Activated CD8-positive, alpha-beta T cell treated with anti-CD3 and anti-CD28 coated beads for 36 hours (primary cell): ENCODE results near the gene TNNT1. TPM values are rescaled to one million over a fixed set of nuclear protein-coding genes. Genes with fewer than 3 reads are reported as not detected.

Experiments
- ATAC-seq: fragments of 200-7000 bp; cut with Tn5 transposase; one replicate; pipeline ENCODE4 v1.10.0; 2021; ENCODE audit warnings: mild to moderate bottlenecking, moderate library complexity
- CTCF ChIA-PET: fragments of 350-600 bp; sonication (Branson Sonifier 250); formaldehyde crosslinking; loops from one replicate; lab custom pipeline; 2021; ENCODE audit warnings: antibody characterized with exemption; lab: Charles Lee
- POLR2A ChIA-PET: fragments of 350-600 bp; sonication (Branson Sonifier 250); formaldehyde crosslinking; loops from one replicate; lab custom pipeline; 2021; ENCODE audit warnings: antibody characterized with exemption; lab: Charles Lee
- DNase-seq: peaks from one replicate; pipeline ENCODE4 v3.0.0-alpha.2; 2020
- H3K27ac Mint-ChIP-seq: one replicate; pipeline ENCODE4 v1.8.0; 2021; ENCODE audit warnings: mild to moderate bottlenecking, mixed read lengths
- H3K27me3 Mint-ChIP-seq: one replicate; pipeline ENCODE4 v1.8.0; 2021; ENCODE audit warnings: mixed read lengths
- H3K36me3 Mint-ChIP-seq: one replicate; pipeline ENCODE4 v1.8.0; 2021; ENCODE audit warnings: low read depth, mixed read lengths
- H3K4me1 Mint-ChIP-seq: one replicate; pipeline ENCODE4 v1.8.0; 2021; ENCODE audit warnings: low read depth, mixed read lengths
- H3K4me3 Mint-ChIP-seq: one replicate; pipeline ENCODE4 v1.8.0; 2021; ENCODE audit warnings: mild to moderate bottlenecking, moderate library complexity, mixed read lengths
- H3K9me3 Mint-ChIP-seq: one replicate; pipeline ENCODE4 v1.8.0; 2021; ENCODE audit warnings: mixed read lengths
- CTCF ChIP-seq: fragments of 200-600 bp; IDR thresholded peaks from one replicate; pipeline ENCODE4 v1.8.0; 2022; ENCODE audit warnings: antibody characterized with exemption, mild to moderate bottlenecking
- intact Hi-C: fragments of 100-400 bp; cut with micrococcal nuclease; formaldehyde crosslinking; loops from one replicate; pipeline ENCODE4 v1.10.0; 2022
- total RNA-seq, 2 experiments: library from RNA; stranded (reverse); gene quantifications; one replicate each; pipeline ENCODE4 v1.2.3, GENCODE V29; 2021

Gene TNNT1
- total RNA-seq, 2 experiments from 2014 or later: not detected

DNA sequence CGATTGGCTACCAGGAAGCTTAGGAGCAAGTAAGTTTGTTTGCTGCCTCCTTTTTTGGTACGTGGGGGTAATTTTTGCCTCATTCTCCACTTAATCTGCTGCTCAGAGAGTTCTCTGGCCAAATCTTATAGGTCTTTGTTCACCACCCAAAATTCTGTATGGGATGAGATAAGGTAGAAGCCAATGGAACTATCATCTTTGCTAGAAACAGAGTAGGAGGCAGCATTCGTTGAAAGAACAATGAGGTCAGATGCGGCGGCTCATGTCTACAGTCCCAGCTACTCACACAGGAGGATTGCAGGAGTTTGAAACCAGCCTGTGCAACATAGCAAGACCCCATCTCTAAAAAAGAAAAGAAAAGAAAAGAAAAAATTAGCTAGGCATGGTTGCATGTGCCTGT, 22.4 kb upstream of the TNNT1 start:
- Mint-ChIP-seq H3K36me3 (no peaks in the 10 kb centered on the region), H3K27me3 (peaks cover 68% of the 10 kb centered on the region), H3K4me3 (no peak overlapping the region), H3K27ac (no peak overlapping the region), H3K9me3 (no peaks in the 10 kb centered on the region), H3K4me1 (peaks cover 19% of the 10 kb centered on the region)
- ChIA-PET CTCF (interaction anchor here (4.7 kb wide), 1 partner anchor 11 kb away, joined by 16 read pairs; no protein-coding TSS in a partner anchor), POLR2A (no interaction called here)
- ATAC-seq (no peak), DNase-seq (no peak)
- intact Hi-C loops: no loop called here
- no peak for TF ChIP-seq CTCF

DNA sequence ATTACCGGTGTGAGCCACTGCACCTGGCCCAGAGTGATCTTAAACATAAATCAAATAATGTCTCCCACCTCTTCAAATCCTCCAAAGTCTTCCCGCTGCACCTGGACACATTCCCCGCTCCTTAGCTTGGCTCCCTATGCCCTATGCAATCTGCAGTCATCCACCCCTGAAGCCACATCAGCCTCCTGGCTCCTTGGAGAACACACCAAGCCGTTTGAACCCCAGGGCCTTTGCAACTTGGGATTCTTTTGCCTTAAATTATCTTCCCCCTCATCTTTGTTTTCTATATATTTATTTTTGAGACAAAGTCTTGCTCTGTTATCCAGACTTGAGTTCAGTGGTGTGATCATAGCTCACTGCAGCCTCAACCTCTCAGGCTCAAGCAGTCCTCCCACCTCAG, 20.1 kb upstream of the TNNT1 start:
- H3K27me3 Mint-ChIP-seq: peaks cover 66% of the 10 kb centered on the region
- no peak overlapping the region for H3K4me3 Mint-ChIP-seq
- intact Hi-C loops: no loop called here
- no peak for TF ChIP-seq CTCF
- no peak overlapping the region for H3K27ac Mint-ChIP-seq
- H3K4me1 Mint-ChIP-seq: peaks cover 17% of the 10 kb centered on the region
- no peak for ATAC-seq
- CTCF ChIA-PET: interaction anchor here (4.7 kb wide), 1 partner anchor 9 kb away, joined by 16 read pairs; no protein-coding TSS in a partner anchor
- H3K9me3 Mint-ChIP-seq: no peaks in the 10 kb centered on the region
- POLR2A ChIA-PET: no interaction called here
- no peaks in the 10 kb centered on the region for H3K36me3 Mint-ChIP-seq
- DNase-seq: no peak

DNA sequence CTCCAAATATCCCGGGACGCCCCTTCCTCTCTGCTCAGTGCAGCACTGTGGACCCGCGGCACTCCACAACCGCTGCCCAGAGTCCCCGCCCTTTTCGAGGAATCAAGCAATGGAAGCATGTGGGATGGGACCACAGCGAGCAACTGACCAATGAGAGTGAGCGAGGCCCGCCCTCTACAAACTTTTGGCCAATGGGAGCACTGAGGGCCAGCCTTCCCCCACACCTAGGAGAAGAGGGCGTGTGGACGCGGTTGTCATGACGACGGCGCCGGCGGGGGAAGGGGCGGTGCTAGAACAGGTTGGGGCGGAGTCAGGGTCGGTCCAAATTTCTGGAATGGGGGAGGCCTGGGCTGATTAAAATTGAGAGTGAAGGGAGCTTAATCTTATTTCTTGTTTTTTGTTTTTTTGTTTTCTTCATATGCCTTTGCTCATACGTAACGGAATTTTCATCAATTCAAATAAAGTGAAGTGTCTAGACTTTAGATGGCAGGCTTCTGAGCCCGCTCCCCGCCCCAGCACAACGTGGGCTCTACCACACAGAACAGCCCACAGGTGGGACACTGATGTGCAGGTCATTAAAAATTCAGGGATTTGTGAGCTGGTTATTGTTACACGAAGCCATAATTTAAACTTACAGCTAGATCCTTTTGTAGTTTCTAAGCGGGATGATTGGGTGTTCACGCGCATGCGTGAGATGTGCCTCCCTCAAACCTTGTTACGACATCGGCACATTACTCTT, 17.7 kb upstream of the TNNT1 start, which contains the start of gene DNAAF3:
DNAAF3 (minus strand) TSS at position 84 of the 739 bp plus-strand sequence. CDS start 200 bp downstream, outside the sequence.
- H3K27ac Mint-ChIP-seq: no peak within 1 kb of the TSS

DNA sequence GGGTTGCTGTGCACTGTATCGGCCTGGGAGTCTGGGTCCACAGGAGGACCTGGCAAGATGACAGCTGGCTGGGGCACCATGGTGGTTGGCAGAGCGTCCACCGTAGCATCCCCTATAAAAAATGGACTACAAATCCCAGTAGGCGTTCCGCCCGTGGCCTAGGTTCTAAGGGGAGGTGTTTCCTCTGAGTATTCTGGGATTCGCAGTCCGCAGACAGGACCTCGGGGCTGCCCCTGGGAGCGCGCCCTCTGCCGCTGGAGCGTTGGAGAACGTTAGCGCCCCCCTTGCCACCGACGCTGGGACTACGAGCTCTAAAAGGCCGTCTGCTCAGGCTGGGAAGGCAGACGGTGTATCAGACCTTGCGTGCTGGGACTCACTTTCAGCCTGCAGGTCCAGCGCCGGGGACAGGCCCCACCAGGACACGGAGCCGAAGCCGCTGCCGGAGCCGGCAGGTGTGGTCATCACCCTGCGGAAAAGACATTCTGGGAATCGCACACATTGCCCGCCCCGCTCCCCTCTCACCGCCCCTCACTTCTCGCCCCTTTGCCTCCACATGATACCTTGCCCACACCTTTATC, 17.0 kb upstream of the TNNT1 start:
- ChIA-PET CTCF (interaction anchor here (0.6 to 2.2 kb wide), 6 partner anchors 9 to 1507 kb away, joined by 3 to 9 read pairs (median 4); no protein-coding TSS in a partner anchor), POLR2A (interaction anchor here (1.8 kb wide), 1 partner anchor 93 kb away, joined by 4 read pairs; the partner anchor contains the start of gene PPP6R1)
- Mint-ChIP-seq H3K4me1 (peaks cover 10% of the 10 kb centered on the region), H3K4me3 (peak overlapping the region; percentile 66), H3K36me3 (no peaks in the 10 kb centered on the region), H3K27ac (no peak overlapping the region), H3K27me3 (peaks cover 48% of the 10 kb centered on the region), H3K9me3 (no peaks in the 10 kb centered on the region)
- DNase-seq (peak; percentile 79), ATAC-seq (peak; percentile 79)
- peak; percentile 45 for TF ChIP-seq CTCF
- intact Hi-C loops: no loop called here

More for the DNA sequence above, 17.7 kb upstream of the TNNT1 start, which contains the start of gene DNAAF3:
- peaks cover 10% of the 10 kb centered on the region for H3K4me1 Mint-ChIP-seq
- no peak for TF ChIP-seq CTCF
- H3K9me3 Mint-ChIP-seq: no peaks in the 10 kb centered on the region
- peaks cover 53% of the 10 kb centered on the region for H3K27me3 Mint-ChIP-seq
- ATAC-seq (peak; percentile 91), DNase-seq (peak; percentile 85)
- H3K36me3 Mint-ChIP-seq: no peaks in the 10 kb centered on the region
- intact Hi-C loops: no loop called here
- POLR2A ChIA-PET: interaction anchor here (0.9 to 1.8 kb wide), 2 partner anchors 77 to 93 kb away, joined by 4 read pairs; partner anchors contain the start of gene PPP6R1
- peak within 1 kb of the TSS; percentile 66 for H3K4me3 Mint-ChIP-seq
- CTCF ChIA-PET: interaction anchor here (0.6 to 2.2 kb wide), 7 partner anchors 8 to 1507 kb away, joined by 3 to 9 read pairs (median 4); no protein-coding TSS in a partner anchor
